RWPE2 (cell line): ENCODE results near the gene NT5C3B.

Experiments
- ATAC-seq: fragments of 200-7000 bp; cut with Tn5 transposase; 3 replicates; pipeline ENCODE4 v1.9.1; 2021; ENCODE audit warnings: low read depth
- DNase-seq: peaks from one replicate; pipeline ENCODE4 v3.0.0-alpha.2; 2020; ENCODE audit warnings: low spot score
- H3K27ac ChIP-seq: fragments of 450-650 bp; 2 replicates; pipeline ENCODE4 v1.5.1; 2017; ENCODE audit warnings: mild to moderate bottlenecking; ENCODE audit not compliant: poor library complexity, severe bottlenecking
- H3K27me3 ChIP-seq: fragments of 250-450 bp; sonication (Bioruptor Pico); 2 replicates; pipeline ENCODE4 v1.5.1; 2021; ENCODE audit warnings: mild to moderate bottlenecking, moderate library complexity; ENCODE audit not compliant: insufficient read depth, poor library complexity, severe bottlenecking
- H3K36me3 ChIP-seq: fragments of 250-450 bp; sonication (Bioruptor Pico); 2 replicates; pipeline ENCODE4 v1.5.1; 2020; ENCODE audit warnings: low read depth, mild to moderate bottlenecking, moderate library complexity
- H3K4me1 ChIP-seq: fragments of 250-450 bp; sonication (Bioruptor Pico); 2 replicates; pipeline ENCODE4 v1.5.1; 2021; ENCODE audit warnings: mild to moderate bottlenecking, moderate library complexity; ENCODE audit not compliant: insufficient read depth, poor library complexity, severe bottlenecking
- H3K4me3 ChIP-seq: fragments of 250-450 bp; sonication (Bioruptor Pico); 2 replicates; pipeline ENCODE4 v1.5.1; 2021; ENCODE audit warnings: mild to moderate bottlenecking, moderate library complexity; ENCODE audit not compliant: severe bottlenecking
- H3K9me3 ChIP-seq: fragments of 250-450 bp; sonication (Bioruptor Pico); 2 replicates; pipeline ENCODE4 v1.5.1; 2021; ENCODE audit warnings: mild to moderate bottlenecking, moderate library complexity; ENCODE audit not compliant: severe bottlenecking
- CTCF ChIP-seq: fragments of 450-650 bp; IDR thresholded peaks from one replicate; pipeline ENCODE4 v1.5.1; 2017; ENCODE audit warnings: mild to moderate bottlenecking, moderate library complexity; ENCODE audit not compliant: poor library complexity, severe bottlenecking

NT5C3B gene

GRCh38 chr17:41818024-41818423, 18.0 kb downstream of the NT5C3B start:
- ATAC-seq (no peak), DNase-seq (no peak)
- Histone ChIP-seq H3K27ac (no peak overlapping the region), H3K36me3 (peaks cover 27% of the 10 kb centered on the region), H3K4me1 (no peaks in the 10 kb centered on the region), H3K27me3 (no peaks in the 10 kb centered on the region), H3K4me3 (no peak overlapping the region), H3K9me3 (no peaks in the 10 kb centered on the region)
- no peak for TF ChIP-seq CTCF

GRCh38 chr17:41816637-41817320, 19.3 kb downstream of the NT5C3B start:
- Histone ChIP-seq H3K4me3 (no peak overlapping the region), H3K9me3 (no peaks in the 10 kb centered on the region), H3K36me3 (peaks cover 27% of the 10 kb centered on the region), H3K27me3 (no peaks in the 10 kb centered on the region), H3K27ac (no peak overlapping the region), H3K4me1 (no peaks in the 10 kb centered on the region)
- ATAC-seq (no peak), DNase-seq (no peak)
- no peak for TF ChIP-seq CTCF

GRCh38 chr17:41814195-41814594, 21.8 kb downstream of the NT5C3B start:
- Histone ChIP-seq H3K4me1 (peaks cover 11% of the 10 kb centered on the region), H3K9me3 (no peaks in the 10 kb centered on the region), H3K4me3 (no peak overlapping the region), H3K36me3 (peaks cover 27% of the 10 kb centered on the region), H3K27me3 (no peaks in the 10 kb centered on the region), H3K27ac (peak overlapping the region; percentile 83)
- ATAC-seq, result no peak
- TF ChIP-seq CTCF, result no peak
- DNase-seq, result no peak

- ATAC-seq, result no peak
- Histone ChIP-seq H3K27ac (peak overlapping the region; percentile 83), H3K4me3 (peak overlapping the region; percentile 75), H3K9me3 (no peaks in the 10 kb centered on the region), H3K27me3 (no peaks in the 10 kb centered on the region), H3K4me1 (peaks cover 11% of the 10 kb centered on the region), H3K36me3 (peaks cover 32% of the 10 kb centered on the region)
- DNase-seq, result no peak
- no peak for TF ChIP-seq CTCF
Observed at GRCh38 chr17:41813699-41814124, 22.3 kb downstream of the NT5C3B start.

GRCh38 chr17:41813152-41813680, 22.8 kb downstream of the NT5C3B start:
- Histone ChIP-seq H3K27me3 (no peaks in the 10 kb centered on the region), H3K9me3 (no peaks in the 10 kb centered on the region), H3K27ac (peak overlapping the region; percentile 83), H3K4me1 (peaks cover 11% of the 10 kb centered on the region), H3K36me3 (peaks cover 33% of the 10 kb centered on the region), H3K4me3 (peak overlapping the region; percentile 75)
- TF ChIP-seq CTCF, result no peak
- ATAC-seq (no peak), DNase-seq (no peak)
